K562 (cell line): ENCODE measurements around the gene FOXN3. TPM values are rescaled to one million over a fixed set of nuclear protein-coding genes. Genes with fewer than 3 reads are reported as not detected.

Source experiments
- ATAC-seq: fragments of 200-7000 bp; cut with Tn5 transposase; 3 replicates; pipeline ENCODE4 v1.9.1; 2020; ENCODE audit warnings: moderate library complexity
- BruUV-seq: library from RNA; stranded (reverse); fragments of 400-500 nt; replicated peaks from 2 replicates; lab custom pipeline; 2021; lab: Mats Ljungman, UMichigan
- CTCF ChIA-PET: fragments of 300-600 bp; formaldehyde crosslinking; extraction: SDS; loops from one replicate; lab custom pipeline; 2021; ENCODE audit warnings: low intra/inter-chr PET ratio; lab: Yijun Ruan, JAX
- POLR2A ChIA-PET: fragments of 300-600, 350-650 bp; sonication (Branson Sonifier 250); formaldehyde crosslinking; extraction: SDS; loops from one replicate; lab custom pipeline; 2021; ENCODE audit warnings: antibody characterized with exemption, inconsistent platforms; lab: Yijun Ruan, JAX
- DNase-seq, 4 experiments: peaks; one replicate each; pipeline versions ENCODE4 v3.0.0 to v3.0.0-alpha.2; 2011 to 2018; ENCODE audit warnings: low spot score in 3 of 4, mixed read lengths in 3 of 4; ENCODE audit errors: extremely low read depth in 1 of 4
- FAIRE-seq: peaks from 2 replicates; lab custom pipeline; 2011; peaks lifted over from hg19 to GRCh38; lab: Jason Lieb, UNC
- H2AFZ ChIP-seq: 2 replicates; pipeline ENCODE4 v1.6.0; 2011; ENCODE audit warnings: low read depth, low read length, control low read depth, inconsistent platforms
- H3K27ac ChIP-seq: fragments of 200-600 bp; 3 replicates; pipeline ENCODE4 v1.8.0; 2011; ENCODE audit warnings: low read depth, mild to moderate bottlenecking, control low read depth, inconsistent platforms, low read length, moderate library complexity, mixed read lengths; ENCODE audit errors: extremely low read depth
- H3K27me3 ChIP-seq, 2 experiments: fragments of 300-600 bp in 1 of 2; 2 replicates in 1 of 2; 3 replicates in 1 of 2; pipeline versions ENCODE4 v1.6.0 to v1.8.0; 2011; ENCODE audit warnings: inconsistent platforms in 2 of 2, low read length in 2 of 2, mild to moderate bottlenecking in 1 of 2, mixed read lengths in 1 of 2, moderate library complexity in 1 of 2; ENCODE audit not compliant: control insufficient read depth in 2 of 2, insufficient read depth in 2 of 2
- H3K36me3 ChIP-seq: fragments of 300-600 bp; 3 replicates; pipeline ENCODE4 v1.8.0; 2011; ENCODE audit warnings: mild to moderate bottlenecking, low read length, inconsistent platforms; ENCODE audit not compliant: control insufficient read depth, insufficient read depth
- H3K4me1 ChIP-seq, 2 experiments: fragments of 200-600 bp in 1 of 2; replicated peaks in 1 of 2; 2 replicates in 1 of 2; 3 replicates in 1 of 2; pipeline versions ENCODE4 v1.5.1 to v1.8.0; 2011; ENCODE audit warnings: inconsistent platforms in 2 of 2, low read length in 2 of 2, mild to moderate bottlenecking in 1 of 2, mixed read lengths in 1 of 2, moderate library complexity in 1 of 2; ENCODE audit not compliant: control insufficient read depth in 2 of 2, insufficient read depth in 2 of 2
- H3K4me2 ChIP-seq: 2 replicates; pipeline ENCODE4 v1.6.1; 2011; ENCODE audit warnings: low read length, control low read depth, inconsistent platforms, mixed read lengths; ENCODE audit not compliant: insufficient read depth
- H3K4me3 ChIP-seq: fragments of 200-600 bp; sonication (generic), shearing (Covaris generic); 2 replicates; pipeline ENCODE4 v1.5.1; 2016; ENCODE audit warnings: control low read depth, inconsistent platforms
- H3K79me2 ChIP-seq: fragments of 200-600 bp; 3 replicates; pipeline ENCODE4 v1.8.0; 2011; ENCODE audit warnings: low read length, inconsistent platforms; ENCODE audit not compliant: control insufficient read depth, insufficient read depth
- H3K9ac ChIP-seq, 2 experiments: 2 replicates each; pipeline versions ENCODE4 v1.6.0 to v1.6.1; 2011; ENCODE audit warnings: low read depth in 2 of 2, low read length in 2 of 2, control low read depth in 1 of 2, inconsistent platforms in 1 of 2, mild to moderate bottlenecking in 1 of 2, mixed read lengths in 1 of 2; ENCODE audit not compliant: insufficient read depth in 1 of 2
- H3K9me1 ChIP-seq: one replicate; pipeline ENCODE4 v1.6.0; 2011; ENCODE audit warnings: inconsistent platforms, mild to moderate bottlenecking, low read length, moderate library complexity; ENCODE audit not compliant: control insufficient read depth, insufficient read depth
- H3K9me3 ChIP-seq: replicated peaks from 2 replicates; pipeline ENCODE4 v1.5.1; 2011; ENCODE audit warnings: low read depth, low read length, inconsistent platforms; ENCODE audit not compliant: control insufficient read depth, insufficient read depth
- H4K20me1 ChIP-seq: replicated peaks from 2 replicates; pipeline ENCODE4 v1.6.1; 2011; ENCODE audit warnings: low read length, inconsistent platforms, mixed read lengths; ENCODE audit not compliant: control insufficient read depth, insufficient read depth
- FOXJ2 ChIP-seq: fragments of 200-800 bp; sonication (Bioruptor generic); IDR thresholded peaks from 2 replicates; pipeline ENCODE4 v1.6.1; 2016; ENCODE audit warnings: missing genetic modification characterization, missing compliant biosample characterization
- KAT7 ChIP-seq: sonication (generic); formaldehyde crosslinking; IDR thresholded peaks from 2 replicates; pipeline ENCODE4 v1.8.0; 2022; ENCODE audit warnings: missing genetic modification reagents, mild to moderate bottlenecking, borderline replicate concordance
- MEIS2 ChIP-seq: fragments of 450-650 bp; IDR thresholded peaks from 2 replicates; pipeline ENCODE4 v1.6.1; 2014; ENCODE audit warnings: mild to moderate bottlenecking; ENCODE audit not compliant: partially characterized antibody
- PBX2 ChIP-seq, 2 experiments: IDR thresholded peaks in 1 of 2; conservative IDR thresholded peaks in 1 of 2; 2 replicates each; pipeline ENCODE4 v1.6.1; 2016; ENCODE audit warnings: low read depth in 2 of 2, mild to moderate bottlenecking in 1 of 2, missing compliant biosample characterization in 1 of 2, missing genetic modification characterization in 1 of 2, moderate library complexity in 1 of 2
- RFX1 ChIP-seq: fragments of 450-650 bp; IDR thresholded peaks from 2 replicates; pipeline ENCODE4 v1.6.1; 2016; ENCODE audit warnings: mild to moderate bottlenecking, moderate library complexity
- SMAD2 ChIP-seq: fragments of 150-350 bp; IDR thresholded peaks from 2 replicates; pipeline ENCODE4 v1.6.1; 2014; ENCODE audit warnings: low read depth, mild to moderate bottlenecking, low read length
- ZBTB17 ChIP-seq: fragments of 450-650 bp; formaldehyde crosslinking; IDR thresholded peaks from 2 replicates; pipeline ENCODE4 v1.4.0; 2020; ENCODE audit warnings: mild to moderate bottlenecking
- WGBS: fragments of 100-300 bp; shearing (Covaris generic); methylation state at CpG from one replicate; pipeline ENCODE4 v1.1.6; 2016; ENCODE audit warnings: low coverage, mixed read lengths; ENCODE audit not compliant: insufficient coverage; ENCODE audit errors: missing lambda C conversion rate; 5-methylcytosine and 5-hydroxymethylcytosine counted together
- in situ Hi-C: fragments of 300-500 bp; cut with MboI; formaldehyde crosslinking; loops from 4 replicates; pipeline ENCODE4 v1.15.0; 2018; ENCODE audit warnings: inconsistent platforms, mixed read lengths
- intact Hi-C: fragments of 100-400 bp; cut with micrococcal nuclease; formaldehyde crosslinking; loops from 2 replicates; pipeline ENCODE4 v1.14.2; 2022
- polyA plus RNA-seq, 8 experiments: library from polyadenylated mRNA; depleted of rRNA in 4 of 8; stranded (reverse) in 5 of 8; unstranded in 3 of 8; fragments of >200 nt; fragmentation: Nextera tagmentation in 2 of 8; fragmentation: Illumina TruSeq in 1 of 8; extraction: Ambion mirVana in 2 of 8; extraction: Trizol in 1 of 8; gene quantifications; 2 replicates each; pipeline versions ENCODE4 v1.2.1 to v1.2.3, GENCODE V29; 2011 to 2014; ENCODE audit warnings: inconsistent platforms in 1 of 8, missing spikeins in 1 of 8
- total RNA-seq, 7 experiments: library from RNA; depleted of rRNA in 6 of 7; stranded (reverse); fragments of >200 nt in 6 of 7; fragmentation: Illumina TruSeq in 2 of 7; extraction: Trizol in 2 of 7; gene quantifications; 2 replicates each; pipeline versions ENCODE4 v1.2.1 to v1.2.3, GENCODE V29; 2011 to 2021; ENCODE audit warnings: low replicate concordance in 1 of 7
- TF ChIP-seq, protein P1 (sequence below): fragments of 450-650 bp; IDR thresholded peaks from 2 replicates; pipeline ENCODE4 v1.6.1; 2016
- TF ChIP-seq, protein P2 (sequence below), 3 experiments: IDR thresholded peaks in 2 of 3; conservative IDR thresholded peaks in 1 of 3; 2 replicates each; pipeline ENCODE4 v1.5.1; 2011 to 2012; ENCODE audit warnings: low read length in 3 of 3, mild to moderate bottlenecking in 3 of 3, control low read depth in 2 of 3, improper control_type of control experiment in 1 of 3, inconsistent platforms in 1 of 3, low read depth in 1 of 3, mixed read lengths in 1 of 3, moderate library complexity in 1 of 3; ENCODE audit not compliant: insufficient read depth in 2 of 3

FOXN3 gene
- total and polyA plus RNA-seq, 9 of the 15 experiments (the other 6 are each of a cell fraction or from before 2014, with no cell fraction given): 0.07 to 1.3 (median 0.40) TPM

- no peaks in the 10 kb centered on the region; the same call in 1 of the 2 replicates for H4K20me1 ChIP-seq
- H3K27me3 ChIP-seq: peaks cover 0 to 5% of the 10 kb centered on the region in 2 experiments; a peak in 1 of 5 replicates
- intact Hi-C loops: no loop called here
- H3K27ac ChIP-seq: no peak overlapping the region
- DNase-seq (no peak), ATAC-seq (no peak), FAIRE-seq (no peak)
- no peak overlapping the region for H2AFZ ChIP-seq
- no peaks in the 10 kb centered on the region for H3K79me2 ChIP-seq
- in situ Hi-C loops: no loop called here
- no TSS peak for BruUV-seq
- no peaks in the 10 kb centered on the region for H3K9me3 ChIP-seq
- no peak overlapping the region for H3K4me3 ChIP-seq
- WGBS: 2% methylated on average over 10 of the region's 10 CpGs
- no peaks in the 10 kb centered on the region for H3K36me3 ChIP-seq
- ChIA-PET CTCF (no interaction called here), POLR2A (interaction anchor here (0.7 to 0.9 kb wide), 2 partner anchors 13 to 264 kb away, joined by 3 to 4 read pairs; no protein-coding TSS in a partner anchor)
- H3K9me1 ChIP-seq: no peaks in the 10 kb centered on the region
- H3K4me2 ChIP-seq: no peak overlapping the region
- H3K4me1 ChIP-seq: no peaks in the 10 kb centered on the region
- no peak overlapping the region for H3K9ac ChIP-seq
- TF ChIP-seq KAT7: no peak
- no peak for TF ChIP-seq SMAD2
- TF ChIP-seq PBX2 (CRISPR knock-in tag; IDR thresholded peaks at IDR 0.05; ENCODE audit: low read depth): no peak
- TF ChIP-seq PBX2 (tag; conservative IDR thresholded peaks at IDR 0.05; ENCODE audit: low read depth): peak; percentile 70
- peak; percentile 83 for TF ChIP-seq FOXJ2 (tag)
- TF ChIP-seq ZBTB17 (CRISPR knock-in tag): peak; percentile 94
- TF ChIP-seq, protein P1, sequence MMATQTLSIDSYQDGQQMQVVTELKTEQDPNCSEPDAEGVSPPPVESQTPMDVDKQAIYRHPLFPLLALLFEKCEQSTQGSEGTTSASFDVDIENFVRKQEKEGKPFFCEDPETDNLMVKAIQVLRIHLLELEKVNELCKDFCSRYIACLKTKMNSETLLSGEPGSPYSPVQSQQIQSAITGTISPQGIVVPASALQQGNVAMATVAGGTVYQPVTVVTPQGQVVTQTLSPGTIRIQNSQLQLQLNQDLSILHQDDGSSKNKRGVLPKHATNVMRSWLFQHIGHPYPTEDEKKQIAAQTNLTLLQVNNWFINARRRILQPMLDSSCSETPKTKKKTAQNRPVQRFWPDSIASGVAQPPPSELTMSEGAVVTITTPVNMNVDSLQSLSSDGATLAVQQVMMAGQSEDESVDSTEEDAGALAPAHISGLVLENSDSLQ: peak; percentile 6; the same call in 1 of the 2 replicates
- peak; percentile 38 for TF ChIP-seq MEIS2
- TF ChIP-seq RFX1: peak; percentile 82
- TF ChIP-seq, protein P2, sequence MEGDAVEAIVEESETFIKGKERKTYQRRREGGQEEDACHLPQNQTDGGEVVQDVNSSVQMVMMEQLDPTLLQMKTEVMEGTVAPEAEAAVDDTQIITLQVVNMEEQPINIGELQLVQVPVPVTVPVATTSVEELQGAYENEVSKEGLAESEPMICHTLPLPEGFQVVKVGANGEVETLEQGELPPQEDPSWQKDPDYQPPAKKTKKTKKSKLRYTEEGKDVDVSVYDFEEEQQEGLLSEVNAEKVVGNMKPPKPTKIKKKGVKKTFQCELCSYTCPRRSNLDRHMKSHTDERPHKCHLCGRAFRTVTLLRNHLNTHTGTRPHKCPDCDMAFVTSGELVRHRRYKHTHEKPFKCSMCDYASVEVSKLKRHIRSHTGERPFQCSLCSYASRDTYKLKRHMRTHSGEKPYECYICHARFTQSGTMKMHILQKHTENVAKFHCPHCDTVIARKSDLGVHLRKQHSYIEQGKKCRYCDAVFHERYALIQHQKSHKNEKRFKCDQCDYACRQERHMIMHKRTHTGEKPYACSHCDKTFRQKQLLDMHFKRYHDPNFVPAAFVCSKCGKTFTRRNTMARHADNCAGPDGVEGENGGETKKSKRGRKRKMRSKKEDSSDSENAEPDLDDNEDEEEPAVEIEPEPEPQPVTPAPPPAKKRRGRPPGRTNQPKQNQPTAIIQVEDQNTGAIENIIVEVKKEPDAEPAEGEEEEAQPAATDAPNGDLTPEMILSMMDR (IDR thresholded peaks at IDR 0.05 in 2 of 3, conservative IDR thresholded peaks at IDR 0.05 in 1 of 3; ENCODE audit: insufficient read depth in 2 of 3, low read depth in 1 of 3, low read length in 3 of 3): no peak
These were observed 17.4 kb downstream of the FOXN3 start for GRCh38 chr14:89399594-89400068.
